ENCODE data around the gene CFL1.

The CFL1 gene

GRCh38 chr11:65883786-65884715 is 26.1 kb upstream of the CFL1 start:
- TF ChIP-seq CTCF (IDR thresholded peaks at IDR 0.05) = no peak
- peaks cover 5% of the 10 kb centered on the region for H3K4me1 ChIP-seq
- no peaks in the 10 kb centered on the region for H3K36me3 ChIP-seq (ENCODE audit: control insufficient read depth, insufficient read depth, low read length)
- no peak overlapping the region for H3K4me2 ChIP-seq (ENCODE audit: low read length)
- no peaks in the 10 kb centered on the region for H3K9me3 ChIP-seq (ENCODE audit: control insufficient read depth, low read length)
- no peak overlapping the region for H2AFZ ChIP-seq
- no peak overlapping the region for H3K9ac ChIP-seq
- no peak overlapping the region for H3K4me3 ChIP-seq (ENCODE audit: low read depth, low read length)
- H3K27ac ChIP-seq = no peak overlapping the region
- no peaks in the 10 kb centered on the region for H3K79me2 ChIP-seq
- no peaks in the 10 kb centered on the region for H3K27me3 ChIP-seq (ENCODE audit: control insufficient read depth, insufficient read depth, low read length)

- TF ChIP-seq CTCF (IDR thresholded peaks at IDR 0.05) = no peak
- Histone ChIP-seq H3K27ac (no peak overlapping the region), H3K4me2 (ENCODE audit: low read length) (no peak overlapping the region), H3K4me3 (ENCODE audit: low read depth, low read length) (no peak overlapping the region), H2AFZ (no peak overlapping the region), H3K27me3 (ENCODE audit: control insufficient read depth, insufficient read depth, low read length) (no peaks in the 10 kb centered on the region), H3K4me1 (peaks cover 5% of the 10 kb centered on the region), H3K79me2 (no peaks in the 10 kb centered on the region), H3K36me3 (ENCODE audit: control insufficient read depth, insufficient read depth, low read length) (no peaks in the 10 kb centered on the region), H3K9ac (no peak overlapping the region), H3K9me3 (ENCODE audit: control insufficient read depth, low read length) (no peaks in the 10 kb centered on the region)
Observed at GRCh38 chr11:65883058-65883761, 25.2 kb upstream of the CFL1 start.

GRCh38 chr11:65882120-65883057 is 24.4 kb upstream of the CFL1 start:
- H3K79me2 ChIP-seq = no peaks in the 10 kb centered on the region
- H3K9me3 ChIP-seq (ENCODE audit: control insufficient read depth, low read length) = no peaks in the 10 kb centered on the region
- H2AFZ ChIP-seq = no peak overlapping the region
- H3K4me1 ChIP-seq = peaks cover 1% of the 10 kb centered on the region
- H3K4me2 ChIP-seq (ENCODE audit: low read length) = no peak overlapping the region
- H3K27me3 ChIP-seq (ENCODE audit: control insufficient read depth, insufficient read depth, low read length) = no peaks in the 10 kb centered on the region
- no peak overlapping the region for H3K9ac ChIP-seq
- H3K4me3 ChIP-seq (ENCODE audit: low read depth, low read length) = no peak overlapping the region
- no peaks in the 10 kb centered on the region for H3K36me3 ChIP-seq (ENCODE audit: control insufficient read depth, insufficient read depth, low read length)
- TF ChIP-seq CTCF (IDR thresholded peaks at IDR 0.05) = no peak
- H3K27ac ChIP-seq = no peak overlapping the region

- no peak overlapping the region for H3K9ac ChIP-seq
- H3K4me1 ChIP-seq = no peaks in the 10 kb centered on the region
- no peaks in the 10 kb centered on the region for H3K27me3 ChIP-seq (ENCODE audit: control insufficient read depth, insufficient read depth, low read length)
- TF ChIP-seq CTCF (IDR thresholded peaks at IDR 0.05) = no peak
- H3K79me2 ChIP-seq = no peaks in the 10 kb centered on the region
- no peak overlapping the region for H3K4me2 ChIP-seq (ENCODE audit: low read length)
- no peak overlapping the region for H3K27ac ChIP-seq
- no peaks in the 10 kb centered on the region for H3K36me3 ChIP-seq (ENCODE audit: control insufficient read depth, insufficient read depth, low read length)
- H3K4me3 ChIP-seq (ENCODE audit: low read depth, low read length) = no peak overlapping the region
- no peaks in the 10 kb centered on the region for H3K9me3 ChIP-seq (ENCODE audit: control insufficient read depth, low read length)
- no peak overlapping the region for H2AFZ ChIP-seq
Observed at GRCh38 chr11:65880844-65881421, 23.0 kb upstream of the CFL1 start.

All from parathyroid adenoma (tissue), 2 donors.